HG03432 (cell line): Measurements from ENCODE around the gene CNIH1.
"Not testable (repeated sequence)": the region's sequence is repeated elsewhere in the genome, so short reads cannot be mapped to it uniquely, and the experiment has no call there.

Experiments
- ATAC-seq: cut with Tn5 transposase; IDR thresholded peaks from one replicate; pipeline ENCODE4 v1.9.1; 2021; ENCODE audit warnings: mild to moderate bottlenecking, moderate library complexity; ENCODE audit not compliant: unreplicated experiment

CNIH1 gene

DNA sequence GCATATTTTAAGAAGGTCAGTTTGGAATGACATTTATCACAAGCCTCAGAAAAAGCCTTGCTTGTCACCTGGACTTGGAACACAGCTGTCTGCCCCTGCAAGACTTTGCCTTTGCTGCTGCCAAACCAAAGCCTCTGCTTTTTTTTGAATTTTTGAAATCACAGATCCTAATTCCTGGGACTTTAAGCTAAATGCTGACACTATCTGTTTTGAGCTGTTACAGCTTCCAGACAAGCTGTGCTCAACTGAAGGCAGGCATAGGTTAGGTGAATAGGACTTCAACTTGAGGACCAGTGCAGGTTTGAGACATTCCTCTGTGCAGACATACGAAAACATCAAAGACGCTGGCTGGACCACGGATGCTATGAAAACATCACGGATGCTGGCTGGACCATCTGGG is 55.6 kb downstream of the CNIH1 start:
- no peak for ATAC-seq

DNA sequence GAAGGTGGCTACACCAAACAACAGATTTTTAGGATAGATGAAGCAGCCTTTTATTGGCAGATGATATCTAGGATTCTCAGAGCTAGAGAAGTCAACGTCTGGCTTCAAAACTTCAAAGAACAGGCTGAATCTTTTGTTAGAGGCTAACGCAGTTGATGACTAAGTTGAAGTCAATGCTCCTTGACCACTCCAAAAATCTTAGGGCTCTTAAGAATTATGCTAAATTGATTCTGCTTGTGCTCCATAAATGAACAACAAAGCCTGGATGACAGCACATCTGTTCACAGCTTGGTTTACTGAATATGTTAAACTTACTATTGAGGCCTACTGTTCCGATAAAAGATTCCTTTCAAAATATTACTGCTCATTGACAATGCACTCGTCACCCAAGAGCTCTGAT is 57.3 kb downstream of the CNIH1 start:
- no peak for ATAC-seq

DNA sequence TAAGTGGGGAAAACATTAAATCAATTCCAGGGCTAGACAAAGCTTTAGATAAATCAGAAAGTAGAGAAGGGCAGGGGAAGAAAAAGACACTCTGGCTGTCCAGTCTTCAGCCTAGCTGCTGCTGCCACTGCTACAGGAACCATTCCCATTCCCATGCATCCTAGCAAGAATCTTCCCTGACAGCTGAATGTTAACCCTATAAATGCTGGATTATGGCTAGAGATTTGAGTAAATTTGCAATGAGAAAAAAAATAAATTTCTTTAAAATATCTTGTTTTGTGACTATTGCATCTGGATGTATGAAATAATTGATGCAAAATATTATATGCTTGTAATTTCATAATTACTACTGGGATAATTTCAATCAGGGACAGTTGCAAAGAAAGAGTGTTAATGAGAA is 59.4 kb downstream of the CNIH1 start:
- no peak for ATAC-seq

- ATAC-seq = not testable (repeated sequence)
Measured at GRCh38 chr14:54380558-54380957, 60.6 kb downstream of the CNIH1 start.

GRCh38 chr14:54378893-54379292 is 62.3 kb downstream of the CNIH1 start:
- not testable (repeated sequence) for ATAC-seq

GRCh38 chr14:54377501-54377900 is 63.7 kb downstream of the CNIH1 start:
- ATAC-seq = no peak

GRCh38 chr14:54374117-54374884 is 66.9 kb downstream of the CNIH1 start:
- no peak for ATAC-seq
